SIG-M5 treated with dmso at 0.1 percent for 504 hours (cell line): ENCODE results near the gene SIX4.
A peak's percentile ranks its signal among the peaks of the same experiment; 100 is the strongest.

Source experiments
- DNase-seq: peaks from one replicate; lab custom pipeline; 2025; ENCODE audit not compliant: unreplicated experiment; lab: John Stamatoyannopoulos, UW

The SIX4 gene

GRCh38 chr14:60722357-60723115 is 1.6 kb downstream of the SIX4 start:
- DNase-seq = no peak

- DNase-seq = no peak
Measured at GRCh38 chr14:60722107-60722356, 2.1 kb downstream of the SIX4 start.

- DNase-seq = peak; percentile 9
Measured at GRCh38 chr14:60721326-60722106, 2.6 kb downstream of the SIX4 start.

DNA sequence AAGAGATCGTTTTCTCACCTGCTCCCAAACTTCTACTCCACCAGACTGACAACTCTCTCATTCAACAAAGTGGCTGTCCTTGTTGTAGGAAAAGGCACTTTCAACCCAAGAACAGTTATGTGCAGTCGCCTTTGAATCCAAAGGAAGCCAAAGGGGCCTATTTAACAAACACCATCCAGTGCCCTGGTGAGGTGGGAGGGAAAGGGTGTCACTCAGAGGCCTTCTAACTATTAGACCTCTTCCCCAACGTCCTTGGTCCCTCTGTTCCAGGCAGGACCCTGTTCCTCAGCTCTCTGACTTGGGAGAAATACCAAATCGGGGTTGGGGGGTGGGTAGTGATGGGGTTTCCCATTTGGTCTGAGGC is 3.2 kb downstream of the SIX4 start:
- no peak for DNase-seq

- DNase-seq = no peak
Measured at GRCh38 chr14:60720391-60720790, 3.8 kb downstream of the SIX4 start.

- no peak for DNase-seq
Measured at GRCh38 chr14:60713513-60713912, 10.6 kb downstream of the SIX4 start.

GRCh38 chr14:60710494-60710893 is 13.7 kb downstream of the SIX4 start:
- no peak for DNase-seq

GRCh38 chr14:60707858-60708257 is 16.3 kb downstream of the SIX4 start:
- DNase-seq = no peak

- peak; percentile 6 for DNase-seq
Measured at GRCh38 chr14:60705100-60705499, 19.1 kb downstream of the SIX4 start.

DNA sequence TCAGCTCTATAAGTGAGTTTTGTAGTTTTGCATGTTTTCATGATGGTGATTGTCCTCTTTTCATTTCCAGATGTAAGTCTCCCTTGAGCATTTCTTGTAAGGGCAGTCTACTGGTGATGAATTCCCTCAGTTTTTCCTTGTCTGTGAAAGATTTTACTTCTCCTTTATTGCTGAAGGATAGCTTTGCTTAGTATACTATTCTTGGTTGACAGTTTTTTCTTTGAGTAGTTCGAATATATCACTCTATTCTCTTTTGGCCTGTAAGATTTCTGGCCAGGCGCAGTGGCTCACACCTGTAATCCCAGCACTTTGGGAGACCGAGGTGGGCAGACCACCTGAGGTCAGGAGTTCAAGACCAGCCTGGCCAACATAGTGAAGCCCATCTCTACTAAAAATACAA is 23.6 kb downstream of the SIX4 start:
- no peak for DNase-seq

- no peak for DNase-seq
Measured at GRCh38 chr14:60695327-60695726, 28.8 kb downstream of the SIX4 start.

DNA sequence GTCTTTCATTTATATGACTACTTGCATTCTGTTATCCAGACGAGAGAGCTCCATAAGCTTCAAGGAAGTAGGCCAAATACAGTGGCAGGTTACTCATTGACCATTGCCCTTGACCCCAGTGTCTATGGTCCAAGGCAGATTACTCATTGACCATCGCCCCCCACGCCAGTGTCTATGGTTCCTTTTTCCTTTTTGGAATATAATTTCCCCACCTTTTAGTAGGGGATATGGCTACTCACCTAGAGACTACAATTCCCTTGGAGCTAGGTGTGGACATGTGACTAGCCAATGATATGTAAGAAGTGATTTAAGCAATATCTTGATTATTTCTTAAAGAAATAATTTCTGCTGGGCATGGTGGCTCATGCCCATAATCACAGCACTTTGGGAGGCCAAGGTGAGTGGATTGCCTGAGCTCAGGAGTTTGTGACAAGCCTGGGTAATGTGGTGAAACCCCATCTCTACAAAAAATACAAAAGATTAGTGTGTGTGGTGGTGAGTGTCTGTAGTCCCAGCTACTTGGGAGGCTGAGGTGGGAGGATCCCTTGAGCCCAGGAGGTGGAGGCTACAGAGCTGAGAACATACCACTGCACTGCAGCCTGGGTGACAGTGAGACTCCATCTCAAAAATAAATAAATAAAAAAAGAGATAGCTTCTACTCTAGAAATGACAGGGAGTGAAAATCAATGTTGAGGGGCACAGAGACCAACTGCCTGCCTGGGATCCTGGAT is 32.6 kb downstream of the SIX4 start:
- no peak for DNase-seq

- no peak for DNase-seq
Measured at GRCh38 chr14:60686865-60687264, 37.3 kb downstream of the SIX4 start.

- no peak for DNase-seq
Measured at GRCh38 chr14:60684203-60684602, 39.9 kb downstream of the SIX4 start.

GRCh38 chr14:60681271-60681670 is 42.9 kb downstream of the SIX4 start:
- DNase-seq = no peak

GRCh38 chr14:60680511-60680910 is 43.6 kb downstream of the SIX4 start:
- no peak for DNase-seq

- DNase-seq = no peak
Measured at GRCh38 chr14:60679566-60680258, 44.4 kb downstream of the SIX4 start.

DNA sequence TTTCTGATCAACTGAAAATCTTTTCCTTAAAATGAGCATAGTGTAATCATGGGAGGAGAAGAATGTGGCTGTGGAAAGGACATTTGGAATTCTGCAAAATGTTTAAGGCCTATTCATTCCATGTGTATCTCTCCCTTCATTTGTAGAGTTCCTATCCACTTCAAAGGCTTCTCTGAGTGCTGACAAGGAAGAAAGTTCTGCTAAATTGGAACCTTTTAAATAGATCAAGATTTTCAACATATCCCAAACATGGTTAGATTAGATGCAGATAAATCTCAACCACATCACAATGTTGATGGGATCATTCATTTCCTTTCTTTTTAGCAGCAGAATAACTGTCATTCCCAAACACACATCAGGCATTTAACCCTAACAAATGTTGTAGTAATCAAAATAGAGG is 46.5 kb downstream of the SIX4 start:
- DNase-seq = no peak

DNA sequence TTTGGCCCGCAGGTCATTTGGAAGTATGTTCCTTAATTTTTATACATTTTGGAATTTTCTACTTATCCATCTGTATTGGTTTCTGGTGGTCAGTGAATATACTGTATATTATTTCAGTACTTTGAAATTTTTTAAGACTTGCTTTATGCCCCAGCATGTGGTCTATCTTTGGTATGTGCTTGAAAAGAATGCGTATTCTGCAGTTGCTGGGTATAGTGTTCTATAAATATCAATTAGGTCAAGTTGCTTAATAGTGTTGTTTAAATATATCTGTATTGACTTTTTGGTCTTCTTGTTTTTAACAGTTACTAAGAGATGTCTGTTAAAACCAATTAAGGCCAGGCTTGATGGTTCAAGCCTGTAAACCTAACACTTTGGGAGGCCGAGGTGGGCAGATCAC is 53.2 kb downstream of the SIX4 start:
- no peak for DNase-seq

GRCh38 chr14:60668431-60669112 is 55.6 kb downstream of the SIX4 start:
- no peak for DNase-seq

- peak; percentile 50 for DNase-seq
Measured at GRCh38 chr14:60665177-60665550, 59.0 kb downstream of the SIX4 start.
